GM21360 (cell line): ENCODE data around the gene CCDC92.
A peak's percentile ranks its signal among the peaks of the same experiment; 100 is the strongest.

Source experiments
- ATAC-seq: cut with Tn5 transposase; IDR thresholded peaks from one replicate; pipeline ENCODE4 v1.9.1; 2021; ENCODE audit warnings: mild to moderate bottlenecking, moderate library complexity; ENCODE audit not compliant: unreplicated experiment

The CCDC92 gene, protein sequence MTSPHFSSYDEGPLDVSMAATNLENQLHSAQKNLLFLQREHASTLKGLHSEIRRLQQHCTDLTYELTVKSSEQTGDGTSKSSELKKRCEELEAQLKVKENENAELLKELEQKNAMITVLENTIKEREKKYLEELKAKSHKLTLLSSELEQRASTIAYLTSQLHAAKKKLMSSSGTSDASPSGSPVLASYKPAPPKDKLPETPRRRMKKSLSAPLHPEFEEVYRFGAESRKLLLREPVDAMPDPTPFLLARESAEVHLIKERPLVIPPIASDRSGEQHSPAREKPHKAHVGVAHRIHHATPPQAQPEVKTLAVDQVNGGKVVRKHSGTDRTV

DNA sequence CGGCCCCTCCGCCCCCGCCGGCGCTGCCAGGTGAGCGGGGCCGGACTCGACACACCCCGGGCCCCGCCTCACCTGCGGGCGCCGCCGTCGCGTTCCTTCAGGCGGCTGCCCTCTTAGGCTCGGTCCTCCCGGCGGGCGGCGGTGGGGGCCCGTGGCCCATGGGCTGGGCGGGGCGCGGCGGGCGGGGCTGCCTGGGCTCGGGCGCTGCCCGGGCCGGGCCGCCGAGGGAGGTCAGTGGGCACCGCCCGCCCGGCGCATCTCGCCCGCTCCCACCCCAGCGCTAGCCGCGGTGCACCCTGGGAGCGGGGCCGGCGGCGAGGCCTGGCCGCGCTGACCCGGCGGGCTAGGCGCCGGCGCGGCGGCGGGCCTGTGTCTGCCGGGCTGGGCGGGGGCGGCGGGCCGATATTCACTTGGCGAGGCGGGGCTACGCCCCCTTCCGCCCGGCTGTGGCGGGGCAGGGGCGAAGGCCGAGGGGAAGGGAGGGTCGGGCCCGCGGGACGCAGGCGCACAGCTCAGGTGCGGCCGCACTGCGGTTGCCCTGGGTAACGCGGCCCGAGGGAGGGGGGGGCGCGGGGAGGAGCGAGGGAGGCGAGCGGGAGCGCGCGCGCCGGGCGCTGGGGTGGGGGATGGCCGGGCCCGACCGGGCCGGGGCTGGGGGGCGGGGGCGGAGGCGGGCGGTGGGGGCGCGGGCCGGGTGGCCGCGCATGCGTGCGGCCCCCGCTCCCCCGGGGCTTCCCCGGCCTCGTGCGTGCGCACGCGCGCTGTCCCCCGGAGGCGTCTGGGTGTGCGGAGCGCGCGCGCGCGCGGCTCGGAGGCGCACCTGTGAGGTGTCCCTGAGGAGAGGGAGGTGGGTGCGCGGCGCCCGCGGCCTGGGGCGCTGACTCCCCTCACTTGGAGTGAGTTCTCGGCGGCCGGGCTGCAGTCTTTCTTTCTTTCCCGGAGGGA, at the start of gene CCDC92, which contains the start of gene ZNF664:
Gene CCDC92, minus strand, starts transcription at position 375 of the 945 bp plus-strand sequence. CDS start 28,526 bp downstream, outside the sequence.
Gene ZNF664, plus strand, starts transcription at position 759 of the 945 bp plus-strand sequence. CDS start 38,930 bp downstream, outside the sequence.
- peak; percentile 78 for ATAC-seq

DNA sequence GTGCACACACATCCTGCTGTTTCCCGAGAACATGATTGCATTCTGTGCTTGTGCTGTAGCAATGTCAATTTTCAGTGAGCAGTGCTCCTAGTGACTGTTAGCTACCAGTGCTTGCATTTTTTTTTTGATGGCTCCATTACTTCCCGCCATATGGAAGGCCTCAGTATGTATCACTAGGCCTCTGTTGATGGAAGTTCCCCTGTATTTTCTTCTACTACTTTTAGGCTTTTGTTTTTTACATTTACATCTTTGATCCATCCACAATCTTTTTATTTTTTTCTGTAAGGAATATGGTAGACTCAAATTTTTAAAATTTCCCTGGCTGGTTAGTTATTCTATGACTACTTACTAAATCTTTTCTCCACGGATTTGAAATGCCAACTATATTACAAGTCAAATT, 49.5 kb upstream of the CCDC92 start:
- no peak for ATAC-seq

DNA sequence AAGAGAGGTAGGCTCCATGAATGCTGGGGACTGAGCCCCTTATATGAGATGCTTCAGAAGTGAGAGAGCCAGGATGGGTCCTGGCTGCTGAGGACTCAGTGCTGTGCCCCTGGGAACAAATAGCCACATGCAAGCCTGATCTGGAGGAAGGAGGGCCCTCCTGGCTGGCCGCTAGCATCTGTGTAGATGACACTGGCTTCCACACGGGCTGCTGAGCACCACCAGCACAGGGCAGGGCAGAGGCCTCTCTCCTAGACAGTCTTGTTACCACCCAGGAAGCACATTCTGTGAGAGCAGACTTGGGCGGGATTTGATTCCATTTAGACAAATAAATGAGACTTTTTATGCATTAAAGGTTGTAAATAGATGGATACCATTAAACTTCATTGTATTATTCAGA, 48.4 kb upstream of the CCDC92 start:
- no peak for ATAC-seq

DNA sequence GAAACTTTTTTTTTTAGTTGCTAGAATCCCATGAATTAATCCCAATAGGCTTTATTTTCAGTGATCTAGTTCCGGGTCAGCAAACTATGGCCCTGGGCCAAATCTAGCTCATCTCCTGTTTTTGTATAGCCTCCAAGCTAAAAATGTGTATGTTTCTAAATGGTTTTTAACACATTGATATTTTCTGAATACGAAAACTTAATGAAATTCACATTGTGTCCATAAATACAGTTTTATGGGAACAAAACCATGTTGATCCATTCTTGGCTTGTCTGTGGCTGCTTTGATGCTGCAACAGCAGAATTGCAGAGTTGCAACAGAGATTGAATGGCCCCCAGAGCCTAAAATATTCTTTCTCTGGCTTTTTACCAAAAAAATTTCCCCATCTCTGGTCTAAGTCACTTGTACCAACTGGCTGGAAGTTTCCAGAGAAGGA, 47.9 kb upstream of the CCDC92 start:
- ATAC-seq: no peak

DNA sequence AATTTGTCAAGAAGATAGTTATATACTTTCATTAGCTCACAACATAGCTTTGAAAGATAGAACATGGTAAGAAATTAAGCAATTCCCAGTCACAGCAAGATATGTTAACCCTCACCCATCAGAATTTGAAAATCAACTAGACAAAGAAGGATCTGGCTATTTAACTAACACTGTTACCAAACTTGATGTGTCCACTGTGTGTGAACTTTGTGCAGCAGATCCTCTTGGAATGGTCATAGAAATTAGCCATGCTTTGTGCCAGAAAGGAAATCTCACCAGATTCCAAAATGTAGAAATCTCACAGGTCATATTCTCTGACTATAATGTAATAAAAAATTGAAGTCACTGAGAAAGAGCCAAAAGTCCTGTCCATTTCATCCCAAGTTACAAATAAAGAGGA, 46.5 kb upstream of the CCDC92 start:
- no peak for ATAC-seq

DNA sequence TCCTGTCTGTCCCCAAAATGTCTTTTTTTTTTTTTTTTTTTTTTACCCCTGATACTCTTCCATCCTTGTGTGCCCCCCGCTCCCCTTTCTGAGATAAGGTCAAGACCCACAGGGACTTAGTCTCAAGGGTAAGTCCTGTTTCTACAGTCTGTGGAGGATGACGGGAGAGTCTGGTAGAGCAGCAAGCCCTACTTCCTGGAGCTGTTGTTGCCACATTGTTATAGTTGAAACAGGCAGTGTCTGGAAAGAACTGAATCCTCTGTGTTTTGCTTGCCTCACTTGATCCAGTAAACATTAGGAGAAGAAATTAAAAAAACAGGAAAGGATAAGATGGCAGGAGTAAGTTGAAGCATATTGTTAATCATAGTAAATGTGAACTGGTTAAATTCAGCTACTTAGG, 45.9 kb upstream of the CCDC92 start:
- no peak for ATAC-seq

DNA sequence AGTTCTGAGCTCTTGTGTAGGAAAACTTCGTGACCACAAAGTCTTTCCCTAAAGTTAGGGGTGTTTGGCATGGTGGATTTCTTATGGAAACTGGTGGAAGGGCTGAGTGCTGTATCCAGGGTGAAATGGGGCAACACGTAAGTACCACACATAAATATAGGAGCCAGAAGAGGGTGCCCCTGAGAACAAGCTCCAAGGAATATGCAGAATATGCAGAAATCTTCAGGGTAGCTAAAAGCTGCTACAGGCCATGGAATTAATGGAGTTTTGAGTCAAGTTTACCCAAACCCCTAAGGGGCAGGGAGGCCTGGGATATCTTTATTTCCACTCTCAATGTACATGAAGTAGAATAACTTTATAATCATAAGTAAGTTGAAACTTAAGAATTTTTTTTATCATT, 44.4 kb upstream of the CCDC92 start:
- no peak for ATAC-seq

DNA sequence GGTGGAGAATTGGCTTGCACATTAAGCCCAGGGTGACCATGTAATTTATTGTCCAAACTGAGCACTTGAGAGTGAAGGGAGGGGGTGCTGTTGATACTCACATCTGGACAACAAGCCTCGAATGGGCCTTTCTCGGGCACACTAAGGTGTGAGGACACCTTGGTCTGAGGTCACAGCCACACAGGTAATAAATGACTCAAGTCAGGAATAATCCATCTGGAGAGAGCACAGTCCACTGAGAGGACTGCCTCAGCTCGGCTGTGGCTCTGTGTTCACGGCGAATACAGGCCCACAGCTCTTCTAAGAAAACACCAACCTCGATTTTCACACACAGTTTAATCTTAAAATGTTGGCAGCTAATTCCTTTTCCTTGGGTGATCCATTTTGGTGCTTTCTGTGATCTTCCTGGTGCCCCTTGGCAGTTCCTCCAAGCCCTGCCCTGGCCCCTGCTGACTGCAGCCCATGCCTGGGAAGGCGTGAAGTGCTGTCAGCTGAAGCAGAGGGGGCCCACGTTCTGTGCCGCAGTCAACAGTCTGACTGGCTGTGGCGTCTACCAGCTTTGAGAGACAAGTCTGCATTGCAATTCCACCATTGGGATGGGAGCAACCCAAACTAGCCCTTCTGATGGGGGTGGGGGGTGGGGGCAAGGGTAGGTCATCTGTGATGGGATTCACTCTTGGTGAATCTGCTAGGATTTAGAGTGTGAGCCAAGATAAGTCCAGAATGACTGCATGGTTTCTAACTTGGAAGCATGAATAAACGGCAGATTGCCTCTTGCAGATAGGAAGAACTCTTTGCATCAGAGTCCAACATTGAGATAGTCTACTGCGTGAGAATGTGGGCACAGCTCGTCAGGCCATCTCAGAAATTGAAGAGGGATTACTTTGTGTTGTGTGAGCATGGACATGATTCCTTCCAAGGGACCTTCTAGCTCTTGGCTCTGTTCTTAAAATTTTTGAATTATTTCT, 43.1 kb upstream of the CCDC92 start:
- ATAC-seq: no peak

DNA sequence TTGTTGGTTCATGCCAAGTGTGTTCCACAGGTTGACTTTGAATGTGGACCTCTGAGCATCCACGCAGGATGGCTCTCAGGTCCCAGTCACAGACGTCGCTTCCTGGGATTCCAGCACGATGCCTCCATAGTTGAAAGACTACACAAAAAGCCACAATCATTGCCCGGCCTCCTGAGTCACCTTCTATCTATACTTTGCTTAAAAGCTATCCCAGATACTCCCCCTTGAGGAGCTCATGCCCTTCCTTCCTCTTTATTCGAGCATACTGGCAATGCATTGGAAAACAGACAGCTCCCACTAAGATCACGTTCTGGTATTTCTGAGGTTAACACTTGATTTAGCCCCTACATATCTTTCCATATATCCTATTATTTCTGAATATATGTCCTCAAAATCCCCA, 40.4 kb upstream of the CCDC92 start:
- no peak for ATAC-seq

DNA sequence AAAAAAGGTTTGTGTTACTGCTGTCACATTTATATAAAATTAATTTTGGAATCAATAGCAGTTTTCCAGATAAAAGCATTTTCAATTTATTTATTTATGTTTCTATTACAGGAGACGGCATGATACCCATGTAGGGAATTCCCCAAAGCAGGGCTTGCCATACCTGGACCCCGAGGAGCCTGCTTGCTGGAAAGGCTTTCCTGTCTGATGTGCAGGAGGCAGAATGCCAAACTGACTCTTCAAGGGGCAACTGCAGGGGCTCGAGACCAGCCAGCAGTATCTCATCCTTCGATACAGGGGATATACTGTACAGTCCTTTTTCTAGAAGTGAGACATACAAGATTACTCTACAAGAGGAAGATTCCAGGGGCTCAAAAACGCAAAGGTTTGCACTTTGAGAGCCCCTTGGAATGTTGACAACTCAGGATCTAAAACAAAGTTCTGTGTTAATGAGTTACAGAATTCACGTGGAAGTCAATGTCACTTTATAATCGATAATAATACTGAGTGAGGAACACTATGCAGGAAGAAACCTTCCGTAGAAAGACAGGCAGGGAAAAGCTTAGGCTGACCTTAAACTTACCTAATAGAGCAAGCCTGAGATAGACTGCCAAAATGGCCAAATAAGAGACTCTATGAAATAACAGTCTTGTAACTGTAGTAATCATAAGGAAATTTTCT, 38.9 kb upstream of the CCDC92 start:
- ATAC-seq: no peak

DNA sequence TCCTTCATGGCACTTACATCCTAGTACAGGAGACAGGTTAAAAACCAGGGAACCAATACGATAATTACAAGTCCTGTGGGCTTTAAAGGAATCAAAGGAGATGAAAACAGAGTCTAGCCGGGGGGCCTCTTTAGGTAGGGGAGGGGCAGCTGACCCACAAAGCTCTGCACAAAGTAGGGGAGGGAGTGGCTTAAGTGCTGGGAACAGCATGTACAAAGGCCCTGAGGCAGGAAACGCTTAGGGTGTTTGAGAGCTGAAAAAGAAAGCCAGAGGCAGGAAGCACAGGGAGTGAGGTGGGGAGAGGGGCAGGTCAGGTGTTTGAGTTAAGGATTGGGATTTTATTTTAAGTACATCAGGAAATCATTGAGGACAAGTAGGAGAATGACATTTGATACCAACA, 38.1 kb upstream of the CCDC92 start:
- no peak for ATAC-seq

DNA sequence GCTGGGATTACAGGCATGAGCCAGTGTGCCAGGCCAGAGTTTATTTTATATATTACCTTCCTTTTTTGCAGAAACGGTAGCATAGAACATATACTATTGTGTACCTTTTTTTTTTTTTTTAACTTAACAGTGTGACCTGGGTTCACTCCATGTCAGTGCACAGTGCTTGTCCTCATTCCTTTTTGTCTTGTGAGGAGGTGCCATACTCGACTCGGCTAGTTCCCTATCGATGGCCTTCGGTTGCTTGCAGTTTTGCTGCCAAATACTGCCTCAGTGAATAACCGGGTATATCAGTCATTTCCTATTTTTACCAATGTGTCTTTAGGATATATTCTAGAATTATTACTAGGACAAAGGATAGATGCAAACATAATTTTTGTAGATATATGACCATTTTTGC, 37.1 kb upstream of the CCDC92 start:
- no peak for ATAC-seq

DNA sequence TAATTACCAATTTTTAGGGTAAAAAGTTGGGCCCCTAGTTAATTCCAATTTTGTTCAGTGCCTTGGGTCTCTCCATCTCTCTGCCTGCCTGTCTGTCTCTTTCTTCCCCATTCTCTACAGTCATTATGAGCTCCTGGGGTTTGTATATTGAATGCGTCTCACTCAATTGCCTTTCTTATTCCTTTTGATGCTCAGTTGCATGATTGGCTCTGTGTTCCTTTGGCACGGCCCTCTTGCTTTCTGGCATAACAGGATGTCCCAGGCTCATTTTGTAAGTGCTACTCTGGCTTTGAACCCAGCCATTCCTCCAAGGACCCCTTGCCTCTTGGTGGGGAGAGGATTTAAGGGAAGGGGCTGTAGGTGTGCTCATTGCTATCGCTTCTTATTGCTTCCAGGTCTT, 36.0 kb upstream of the CCDC92 start:
- no peak for ATAC-seq

DNA sequence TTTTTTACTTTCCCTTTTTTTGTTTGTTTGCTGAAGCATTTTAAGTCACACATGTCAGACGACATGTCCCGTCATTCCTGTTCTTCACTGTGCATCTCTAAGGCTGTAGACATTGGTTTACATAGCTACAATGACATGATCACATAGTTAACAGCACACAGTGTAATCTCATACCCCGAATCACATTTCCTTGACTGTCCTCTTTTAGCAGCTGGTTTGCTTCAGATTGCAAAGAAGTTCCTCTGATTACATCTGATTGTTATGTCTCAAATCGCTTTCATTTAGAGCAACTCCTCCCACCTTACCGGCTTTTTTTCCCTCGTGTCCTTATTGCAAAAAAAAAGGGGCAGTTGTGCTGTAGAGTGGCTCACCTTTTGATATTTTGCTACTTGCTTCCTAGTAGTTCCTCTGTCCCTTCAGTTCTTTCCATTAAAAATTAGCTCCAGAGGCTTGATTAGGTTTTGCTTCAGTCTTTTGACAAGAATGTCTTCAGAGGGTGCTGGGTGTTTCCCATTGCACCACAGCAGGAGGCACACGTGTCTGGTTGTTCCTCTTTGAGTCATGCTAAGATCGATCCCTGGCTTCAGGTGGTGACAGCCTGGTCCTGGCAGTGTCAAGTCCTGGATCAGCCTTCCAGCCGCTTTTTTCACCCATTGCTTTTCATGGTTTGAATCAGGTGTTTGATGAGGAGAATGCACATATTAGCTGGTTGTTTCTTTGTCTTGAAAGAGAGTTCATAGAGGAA, 35.4 kb upstream of the CCDC92 start:
- no peak for ATAC-seq

DNA sequence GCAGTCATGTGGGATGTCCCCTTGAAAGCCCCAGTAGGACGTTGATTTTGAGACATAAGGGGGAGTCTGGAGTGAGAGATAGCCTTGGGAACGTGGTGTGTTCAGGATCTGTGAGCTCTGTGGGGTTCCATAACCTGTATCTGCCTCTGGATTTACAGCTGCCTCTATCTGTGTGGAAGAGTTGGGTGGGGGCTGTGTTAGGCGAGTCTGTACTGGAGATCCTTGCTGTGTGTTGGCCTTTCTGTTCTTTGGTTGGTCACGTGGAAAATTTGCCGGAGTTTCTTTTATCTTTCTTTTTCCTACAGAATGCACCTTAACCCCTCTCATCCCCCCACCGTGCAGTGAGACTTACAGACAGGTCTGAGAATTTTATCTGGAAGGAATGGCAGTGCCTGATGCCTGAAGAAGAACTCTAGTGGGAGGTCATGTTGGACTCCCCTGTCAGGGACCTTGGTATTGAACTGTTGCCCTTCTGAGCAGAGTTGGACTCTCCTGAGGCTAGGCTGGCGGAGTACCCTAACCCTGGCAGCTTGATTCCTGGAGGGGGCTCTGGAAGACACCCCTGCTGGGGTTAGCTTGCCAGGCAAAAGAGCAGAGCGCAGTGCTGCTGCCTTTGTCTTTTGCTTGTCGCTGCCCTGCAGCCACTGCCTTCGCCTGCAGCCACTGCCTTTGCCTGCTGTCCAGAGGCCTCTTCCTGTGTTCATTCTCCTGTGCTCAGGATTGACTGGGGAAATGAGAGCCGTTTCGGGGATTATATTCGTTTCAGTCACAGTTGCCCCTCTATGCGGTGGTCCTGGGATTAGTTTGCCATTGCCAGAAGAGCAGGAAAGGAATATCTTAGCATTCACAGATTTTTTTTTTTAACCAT, 34.4 kb upstream of the CCDC92 start:
- no peak for ATAC-seq

DNA sequence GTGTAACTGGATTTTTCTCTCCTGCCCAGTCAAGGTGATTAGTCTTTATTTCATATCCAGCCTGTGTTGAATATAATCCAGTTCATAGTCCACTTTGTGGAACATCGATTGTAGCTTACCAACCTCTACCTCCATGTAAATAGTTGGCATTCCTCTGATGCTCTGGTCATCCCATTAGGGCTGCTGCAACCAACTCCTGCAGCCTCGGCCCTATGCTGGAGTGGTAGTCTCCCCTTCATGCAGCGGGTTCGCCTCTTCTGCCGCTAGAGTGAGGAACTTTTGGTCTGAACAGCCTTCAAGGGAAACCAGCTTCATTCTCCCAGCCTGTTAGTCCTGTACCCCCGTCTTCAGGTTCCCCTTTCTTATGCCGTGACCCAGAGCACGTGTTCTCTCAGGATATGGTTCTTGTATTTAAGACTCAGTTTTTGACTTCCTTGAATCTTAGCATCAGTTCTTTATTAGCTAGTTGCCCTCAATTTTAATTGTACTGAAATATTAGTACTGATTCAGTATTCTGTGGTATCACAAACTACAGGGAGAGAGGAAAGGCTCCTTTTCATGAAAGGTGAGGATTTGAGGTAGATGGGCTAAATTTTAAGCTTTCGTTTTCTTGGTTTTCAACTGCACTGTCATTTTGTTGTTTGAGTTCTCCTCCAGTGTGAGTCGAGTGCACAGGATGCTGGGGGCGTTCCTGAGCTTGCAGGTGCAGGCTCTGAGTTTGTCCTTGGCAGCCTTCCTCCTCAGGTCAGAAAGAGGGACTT, 33.6 kb upstream of the CCDC92 start:
- ATAC-seq: no peak

DNA sequence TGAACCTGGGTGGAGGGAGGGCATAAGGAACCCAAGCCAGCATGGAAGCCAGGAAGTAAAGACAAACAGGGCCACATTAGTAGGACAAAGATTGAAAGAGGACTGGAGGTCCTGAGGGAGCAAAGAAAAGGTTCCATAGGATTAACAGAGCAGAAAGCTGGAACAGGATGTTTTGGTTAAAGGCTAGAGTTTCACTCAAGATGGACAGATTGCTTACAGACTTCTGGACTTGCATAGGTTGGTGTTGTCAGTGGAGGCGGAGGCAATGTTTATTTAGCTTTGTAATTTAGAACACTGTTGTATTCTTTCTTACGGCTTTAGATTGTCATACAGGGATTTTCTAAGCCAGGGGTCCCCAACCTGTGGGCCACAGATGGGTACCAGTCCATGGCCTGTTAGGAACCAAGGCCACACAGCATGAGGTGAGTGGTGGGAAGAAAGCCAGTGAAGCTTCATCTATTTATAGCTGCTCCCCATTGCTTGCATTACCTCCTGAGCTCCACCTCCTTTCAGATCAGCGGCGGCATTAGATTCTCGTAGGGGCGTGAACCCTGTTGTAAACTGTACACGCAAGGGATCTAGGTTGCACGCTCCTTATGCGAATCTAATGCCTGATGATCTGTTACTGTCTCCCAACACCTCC, 31.7 kb upstream of the CCDC92 start:
- no peak for ATAC-seq
